GM18505 (cell line): ENCODE results near the gene B4GALT3.

ENCODE experiments used
- ATAC-seq: cut with Tn5 transposase; IDR thresholded peaks from one replicate; pipeline ENCODE4 v1.9.1; 2021; ENCODE audit not compliant: unreplicated experiment
- POLR2A ChIP-seq: IDR thresholded peaks from 4 replicates; pipeline ENCODE4 v1.6.1; 2011; ENCODE audit warnings: borderline replicate concordance; ENCODE audit not compliant: insufficient read depth, insufficient read length; ENCODE audit errors: extremely low read depth

The B4GALT3 gene

DNA sequence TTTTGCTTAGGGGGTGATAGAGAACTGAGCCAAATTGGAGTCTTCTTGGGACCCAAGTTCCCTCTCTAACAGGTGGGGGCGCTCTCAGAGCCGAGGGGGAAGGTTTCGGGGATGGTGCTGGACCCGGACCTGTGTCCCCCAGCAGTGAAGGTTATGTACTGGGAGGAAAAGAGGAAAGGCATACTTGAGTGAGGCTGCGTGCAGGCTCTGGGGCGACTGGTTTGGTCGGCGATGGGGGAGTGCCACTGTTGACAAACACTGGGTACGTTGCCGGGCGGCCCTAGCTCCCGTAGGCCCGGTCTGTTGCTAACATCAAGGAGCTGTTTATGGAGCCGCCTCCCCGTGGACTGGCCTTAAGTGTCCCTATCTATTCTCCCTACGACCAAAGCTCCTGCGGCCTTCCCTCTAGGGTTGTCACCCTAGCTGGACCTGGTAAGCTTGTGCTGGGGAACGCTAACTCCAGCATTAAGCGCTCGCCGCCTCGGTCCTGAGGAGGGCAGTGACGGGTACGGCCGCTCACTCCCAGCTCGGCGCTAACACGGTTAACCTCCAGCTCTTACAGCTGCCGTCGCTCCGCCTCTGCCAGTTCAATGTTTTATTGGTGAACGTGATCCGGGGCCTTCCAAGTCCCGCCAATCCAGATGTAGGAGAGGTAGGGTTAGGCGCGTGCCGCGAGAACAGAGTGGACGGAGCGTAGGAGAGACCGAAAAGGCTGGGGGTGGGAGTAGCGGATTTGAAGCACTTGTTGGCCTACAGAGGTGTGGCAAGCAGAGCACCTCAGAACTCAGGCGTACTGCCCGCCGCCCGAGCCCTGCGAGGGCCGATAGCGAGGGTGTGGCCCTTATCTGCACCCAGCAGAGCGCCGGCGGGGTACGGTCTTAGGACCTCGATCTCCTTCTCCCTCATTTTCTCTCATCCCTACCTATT, 11.3 kb downstream of the B4GALT3 start, which contains the start of gene PPOX:
TSS of gene PPOX (plus strand) at position 685 of the 927 bp plus-strand sequence. CDS start 422 bp downstream, outside the sequence.
- peak; percentile 93 for TF ChIP-seq POLR2A
- peak; percentile 93 for ATAC-seq

DNA sequence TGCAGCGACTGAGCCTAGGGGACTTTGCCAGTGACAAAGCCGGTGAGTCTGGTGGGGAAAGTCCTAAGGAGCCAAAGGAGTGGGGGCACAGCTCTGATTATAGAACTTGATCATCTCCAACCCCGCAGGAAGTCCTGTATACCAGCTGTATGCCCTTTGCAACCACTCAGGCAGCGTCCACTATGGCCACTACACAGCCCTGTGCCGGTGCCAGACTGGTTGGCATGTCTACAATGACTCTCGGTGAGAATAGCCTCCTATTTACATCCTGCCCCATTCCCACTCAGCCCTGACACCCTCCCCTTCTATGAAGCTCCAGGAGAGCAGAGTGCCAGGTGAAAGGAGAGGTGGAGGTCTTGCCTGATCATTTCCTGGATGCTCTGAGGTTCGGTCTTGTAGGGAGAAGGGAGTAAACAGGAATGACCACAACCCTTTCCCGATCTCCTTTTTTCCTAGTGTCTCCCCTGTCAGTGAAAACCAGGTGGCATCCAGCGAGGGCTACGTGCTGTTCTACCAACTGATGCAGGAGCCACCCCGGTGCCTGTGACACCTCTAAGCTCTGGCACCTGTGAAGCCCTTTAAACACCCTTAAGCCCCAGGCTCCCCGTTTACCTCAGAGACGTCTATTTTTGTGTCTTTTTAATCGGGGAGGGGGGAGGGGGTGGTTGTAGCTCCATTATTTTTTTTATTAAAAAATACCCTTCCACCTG, 12.3 kb downstream of the B4GALT3 start:
- no peak for TF ChIP-seq POLR2A
- ATAC-seq: no peak

DNA sequence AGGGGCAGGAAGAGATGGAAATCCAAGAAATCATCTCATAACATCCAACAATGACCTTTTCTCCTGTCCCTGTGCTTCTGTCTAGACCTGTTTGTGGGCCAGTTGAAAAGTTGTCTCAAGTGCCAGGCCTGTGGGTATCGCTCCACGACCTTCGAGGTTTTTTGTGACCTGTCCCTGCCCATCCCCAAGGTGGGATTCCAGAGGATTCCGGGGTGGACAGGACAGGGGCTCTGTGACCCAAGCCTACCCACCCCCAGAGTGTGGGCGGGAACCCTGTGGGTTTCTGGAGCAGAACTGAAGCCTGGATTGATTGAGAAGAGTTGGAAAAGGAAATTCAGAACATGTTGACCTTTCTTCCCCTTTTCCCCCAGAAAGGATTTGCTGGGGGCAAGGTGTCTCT, 13.5 kb downstream of the B4GALT3 start:
- TF ChIP-seq POLR2A: no peak

DNA sequence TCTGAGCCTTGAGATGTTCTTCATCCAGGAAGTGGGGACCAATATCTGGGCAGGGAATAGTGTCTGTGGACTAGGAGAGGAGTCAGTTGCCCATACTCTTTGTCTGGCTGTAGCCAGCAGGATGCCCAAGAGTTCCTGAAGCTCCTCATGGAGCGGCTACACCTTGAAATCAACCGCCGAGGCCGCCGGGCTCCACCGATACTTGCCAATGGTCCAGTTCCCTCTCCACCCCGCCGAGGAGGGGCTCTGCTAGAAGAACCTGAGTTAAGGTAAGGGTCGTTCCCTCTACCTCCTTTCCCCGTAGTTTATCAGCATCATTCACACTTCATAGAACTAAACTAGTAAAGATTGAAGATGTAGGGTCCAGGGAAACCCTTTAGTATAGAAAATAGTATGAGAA, 14.5 kb downstream of the B4GALT3 start:
- TF ChIP-seq POLR2A: no peak
- no peak for ATAC-seq

More for the DNA sequence above, 13.5 kb downstream of the B4GALT3 start:
- ATAC-seq: no peak

DNA sequence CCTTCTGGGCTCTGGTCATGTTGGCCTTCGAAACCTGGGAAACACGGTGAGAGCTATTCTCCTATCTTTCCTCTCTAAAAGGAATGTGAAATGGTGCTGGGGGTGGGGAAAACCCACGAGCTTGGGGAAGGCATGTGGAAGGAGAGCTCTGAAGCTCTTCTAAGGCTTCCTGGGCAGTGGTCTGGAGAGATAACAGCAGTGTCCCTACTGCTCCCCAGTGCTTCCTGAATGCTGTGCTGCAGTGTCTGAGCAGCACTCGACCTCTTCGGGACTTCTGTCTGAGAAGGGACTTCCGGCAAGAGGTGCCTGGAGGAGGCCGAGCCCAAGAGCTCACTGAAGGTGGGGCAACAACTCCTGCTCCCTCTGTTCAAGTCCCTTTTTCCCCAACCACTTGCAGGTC, 15.3 kb downstream of the B4GALT3 start:
- ATAC-seq: no peak
- no peak for TF ChIP-seq POLR2A

DNA sequence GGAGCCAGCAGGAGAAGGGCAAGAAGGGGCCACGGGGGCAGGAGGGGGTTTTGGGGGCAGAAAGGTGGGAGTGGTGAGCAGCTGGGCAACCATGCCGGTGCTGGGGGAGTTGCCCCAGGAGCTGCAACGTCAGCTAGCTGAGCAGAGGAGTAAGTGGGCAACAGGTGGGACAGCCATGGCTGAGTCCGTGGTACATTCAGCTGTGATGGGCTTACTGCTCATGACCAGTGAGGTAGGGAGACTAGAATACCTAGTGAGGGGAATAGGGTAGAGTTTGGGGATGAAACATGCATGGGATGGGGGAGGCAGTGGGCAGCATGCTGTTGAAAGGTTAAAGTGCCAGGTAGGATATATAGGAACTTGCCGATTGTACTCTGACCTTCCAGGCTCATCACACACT, 15.7 kb downstream of the B4GALT3 start:
- no peak for TF ChIP-seq POLR2A
- ATAC-seq: no peak

DNA sequence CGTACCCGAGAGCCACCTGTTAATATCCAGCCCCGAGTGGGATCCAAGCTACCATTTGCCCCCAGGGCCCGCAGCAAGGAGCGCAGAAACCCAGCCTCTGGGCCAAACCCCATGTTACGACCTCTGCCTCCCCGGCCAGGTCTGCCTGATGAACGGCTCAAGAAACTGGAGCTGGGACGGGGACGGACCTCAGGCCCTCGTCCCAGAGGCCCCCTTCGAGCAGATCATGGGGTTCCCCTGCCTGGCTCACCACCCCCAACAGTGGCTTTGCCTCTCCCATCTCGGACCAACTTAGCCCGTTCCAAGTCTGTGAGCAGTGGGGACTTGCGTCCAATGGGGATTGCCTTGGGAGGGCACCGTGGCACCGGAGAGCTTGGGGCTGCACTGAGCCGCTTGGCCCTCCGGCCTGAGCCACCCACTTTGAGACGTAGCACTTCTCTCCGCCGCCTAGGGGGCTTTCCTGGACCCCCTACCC, 16.6 kb downstream of the B4GALT3 start:
- no peak for TF ChIP-seq POLR2A
- no peak for ATAC-seq

DNA sequence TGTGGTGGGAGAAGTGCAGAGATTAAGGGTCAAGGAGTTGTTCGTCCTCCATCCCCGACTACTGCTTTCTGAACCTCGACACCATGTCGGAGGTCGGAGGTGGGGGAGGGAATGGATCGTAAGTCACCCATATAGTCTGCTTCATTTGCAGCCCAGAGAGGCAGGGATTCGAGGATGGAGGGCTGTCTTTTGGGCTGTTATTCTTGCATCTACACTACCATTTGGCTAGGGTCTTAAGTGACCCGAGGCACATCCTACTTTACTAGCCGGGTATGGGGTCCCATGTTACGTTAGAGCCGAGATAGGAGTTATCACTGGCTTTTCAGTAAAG, 17.4 kb downstream of the B4GALT3 start:
- ATAC-seq: peak; percentile 5
- TF ChIP-seq POLR2A: no peak

DNA sequence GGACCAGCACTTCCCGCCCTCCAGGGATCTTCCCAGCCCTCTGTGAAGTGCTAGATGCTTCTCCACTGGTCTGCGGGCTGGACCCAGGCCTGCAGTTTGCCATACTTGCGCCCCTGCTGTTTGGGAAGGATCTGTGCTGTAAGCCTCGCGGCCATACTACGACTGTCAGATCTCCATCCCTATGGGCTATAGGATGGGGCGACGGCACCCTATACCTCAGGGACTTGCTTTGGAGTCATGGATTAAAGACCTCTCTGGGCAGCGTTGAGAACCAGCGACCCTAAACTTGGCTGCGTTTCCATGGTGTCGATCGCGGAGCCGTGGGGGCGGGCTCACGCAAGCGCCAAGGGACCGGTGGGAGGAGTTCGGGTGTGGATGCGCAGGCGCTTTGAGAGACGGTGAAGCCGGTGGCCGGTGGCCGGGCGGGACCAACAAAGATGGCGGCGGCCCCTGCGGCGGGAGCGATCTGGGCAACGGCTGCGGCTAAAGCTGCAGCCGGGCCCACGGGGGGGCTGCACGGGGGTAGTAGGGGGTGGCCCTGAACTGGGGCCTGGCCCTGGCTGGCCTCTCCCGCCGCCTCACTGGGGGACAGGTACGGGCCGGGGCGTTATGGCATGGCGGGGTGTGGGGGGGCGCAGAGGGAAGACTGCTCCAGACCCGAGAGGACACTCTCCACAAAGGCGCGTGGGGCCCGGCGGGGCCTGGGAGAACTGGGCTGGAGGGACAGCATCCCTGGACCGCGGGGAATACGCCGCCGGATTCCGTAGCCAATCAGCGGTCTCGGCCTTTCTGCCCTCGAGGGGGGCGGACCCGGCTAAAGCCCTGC, 18.0 kb downstream of the B4GALT3 start, which contains the start of gene USP21:
TSS of gene USP21 (plus strand) at position 414 of the 826 bp plus-strand sequence. CDS start 1,141 bp downstream, outside the sequence.
- TF ChIP-seq POLR2A: peak; percentile 80
- peak; percentile 86 for ATAC-seq

DNA sequence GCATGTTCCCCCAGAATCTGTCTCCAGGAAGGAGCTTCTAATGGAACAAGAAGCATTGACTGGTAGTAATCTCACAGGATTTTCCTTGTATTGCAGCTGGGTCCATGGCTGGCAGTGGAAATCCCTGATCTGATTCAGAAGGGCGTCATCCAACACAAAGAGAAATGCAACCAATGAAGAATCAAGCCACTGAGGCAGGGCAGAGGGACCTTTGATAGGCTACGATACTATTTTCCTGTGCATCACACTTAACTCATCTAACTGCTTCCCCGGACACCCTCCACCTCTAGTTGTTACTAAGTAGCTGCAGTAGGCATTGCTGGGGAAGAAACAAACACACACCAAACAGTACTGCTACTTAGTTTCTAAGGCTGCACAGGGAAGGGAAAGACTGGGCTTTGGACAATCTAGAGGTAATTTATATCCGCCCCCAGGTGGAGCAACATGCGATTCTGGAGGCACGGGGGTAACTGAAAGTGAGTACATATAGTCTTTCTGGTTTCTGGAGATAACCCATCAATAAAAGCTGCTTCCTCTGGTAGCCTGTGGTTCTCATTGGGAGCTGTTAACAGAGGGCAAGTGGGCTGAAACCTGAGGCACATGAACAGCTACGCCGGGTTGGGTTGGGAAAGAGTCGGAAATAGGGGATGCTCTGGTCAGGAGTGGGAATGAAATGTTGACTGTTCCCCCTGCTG, 18.8 kb downstream of the B4GALT3 start:
- TF ChIP-seq POLR2A: no peak
- ATAC-seq: no peak

DNA sequence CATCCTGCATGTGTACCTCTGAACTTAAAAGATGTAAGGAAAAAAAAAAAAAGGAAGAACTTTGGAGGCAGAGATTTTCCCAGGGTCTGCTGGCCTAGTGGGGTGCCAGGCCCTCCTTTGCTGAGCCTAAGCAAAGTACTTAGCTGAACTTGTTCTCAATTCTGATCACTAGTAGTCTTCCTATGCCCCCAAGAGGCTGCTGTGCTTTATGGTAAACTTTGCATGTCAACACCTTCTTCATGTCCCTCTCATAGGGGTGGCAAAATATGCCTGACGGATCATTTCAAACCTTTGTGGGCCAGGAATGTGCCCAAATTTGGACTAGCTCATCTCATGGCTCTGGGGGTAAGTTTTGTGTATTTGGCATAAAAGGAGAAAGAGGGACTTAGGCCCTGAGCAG, 19.4 kb downstream of the B4GALT3 start:
- TF ChIP-seq POLR2A: no peak
- ATAC-seq: no peak

DNA sequence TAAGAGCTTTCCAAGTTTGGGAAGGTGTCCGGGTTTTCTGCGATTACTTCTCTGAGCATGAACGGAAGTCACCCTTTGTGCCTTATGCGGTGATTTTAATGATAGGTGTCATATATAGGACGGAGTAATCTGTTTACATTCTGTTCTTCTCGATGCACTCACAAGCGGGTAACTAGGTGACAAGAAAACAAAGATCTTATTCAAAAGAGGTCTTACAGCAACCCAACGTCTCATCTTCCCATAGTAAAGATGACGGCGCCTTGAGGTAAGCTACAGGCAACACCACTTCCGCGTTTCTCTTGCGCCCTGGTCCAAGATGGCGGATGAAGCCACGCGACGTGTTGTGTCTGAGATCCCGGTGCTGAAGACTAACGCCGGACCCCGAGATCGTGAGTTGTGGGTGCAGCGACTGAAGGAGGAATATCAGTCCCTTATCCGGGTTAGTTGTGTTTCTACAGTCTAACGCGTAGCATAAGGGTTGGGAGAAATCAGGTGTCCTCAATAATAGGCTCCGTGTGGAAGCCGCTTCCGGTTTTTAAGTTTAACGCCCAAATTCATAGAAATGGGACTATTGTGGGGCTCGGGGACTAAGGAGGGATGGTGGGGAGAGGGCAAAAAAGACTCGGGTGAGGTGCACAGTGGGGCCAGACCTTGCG, 23.5 kb downstream of the B4GALT3 start, which contains the start of gene UFC1:
TSS of gene UFC1 (plus strand) at position 297 of the 656 bp plus-strand sequence. CDS start at position 317, 20 bp downstream.
- peak; percentile 80 for ATAC-seq
- peak; percentile 89 for TF ChIP-seq POLR2A

DNA sequence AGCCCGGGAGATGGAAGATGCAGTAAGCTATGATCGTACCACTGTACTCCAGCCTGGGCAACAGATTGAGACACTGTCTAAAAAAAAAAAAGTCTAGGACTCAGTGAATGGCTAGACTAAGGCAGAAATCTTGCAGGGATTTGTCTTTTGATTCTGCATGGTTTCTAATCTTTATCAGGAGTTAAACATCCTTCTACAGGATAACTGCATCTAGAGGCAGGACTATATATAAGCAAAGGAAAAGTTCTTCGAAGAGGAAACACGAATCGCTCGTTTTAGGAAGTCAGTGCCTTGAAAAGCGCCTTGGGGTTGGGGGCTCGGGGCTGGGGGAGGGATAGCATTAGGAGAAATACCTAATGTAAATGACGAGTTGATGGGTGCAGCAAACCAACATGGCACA, 24.1 kb downstream of the B4GALT3 start:
- no peak for TF ChIP-seq POLR2A
- ATAC-seq: no peak
